ENCODE data around the gene CACNA1C.
"Not testable (repeated sequence)": the region's sequence is repeated elsewhere in the genome, so short reads cannot be mapped to it uniquely, and the experiment has no call there.

CACNA1C gene

GRCh38 chr12:2084553-2085296 is 31.9 kb downstream of the CACNA1C start:
- no peaks in the 10 kb centered on the region for H3K27me3 ChIP-seq (ENCODE audit: control insufficient read depth, insufficient read depth, low read length)
- H3K4me1 ChIP-seq (ENCODE audit: control insufficient read depth, insufficient read depth, low read length), result no peaks in the 10 kb centered on the region
- no peaks in the 10 kb centered on the region for H3K9me3 ChIP-seq (ENCODE audit: control insufficient read depth, low read length)
- no peaks in the 10 kb centered on the region for H3K36me3 ChIP-seq (ENCODE audit: control insufficient read depth, insufficient read depth, low read length)
- H3K4me3 ChIP-seq (ENCODE audit: low read length), result no peak overlapping the region
- H3K9ac ChIP-seq (ENCODE audit: low read length), result no peak overlapping the region

- Histone ChIP-seq H3K9me3 (ENCODE audit: control insufficient read depth, low read length) (no peaks in the 10 kb centered on the region), H3K4me3 (ENCODE audit: low read length) (no peak overlapping the region), H3K36me3 (ENCODE audit: control insufficient read depth, insufficient read depth, low read length) (no peaks in the 10 kb centered on the region), H3K9ac (ENCODE audit: low read length) (no peak overlapping the region), H3K27me3 (ENCODE audit: control insufficient read depth, insufficient read depth, low read length) (no peaks in the 10 kb centered on the region), H3K4me1 (ENCODE audit: control insufficient read depth, insufficient read depth, low read length) (no peaks in the 10 kb centered on the region)
These were observed 39.6 kb downstream of the CACNA1C start for GRCh38 chr12:2092354-2092753.

- no peaks in the 10 kb centered on the region for H3K9me3 ChIP-seq (ENCODE audit: control insufficient read depth, low read length)
- H3K27me3 ChIP-seq (ENCODE audit: control insufficient read depth, insufficient read depth, low read length), result no peaks in the 10 kb centered on the region
- H3K9ac ChIP-seq (ENCODE audit: low read length), result no peak overlapping the region
- H3K4me3 ChIP-seq (ENCODE audit: low read length), result no peak overlapping the region
- no peaks in the 10 kb centered on the region for H3K36me3 ChIP-seq (ENCODE audit: control insufficient read depth, insufficient read depth, low read length)
- no peaks in the 10 kb centered on the region for H3K4me1 ChIP-seq (ENCODE audit: control insufficient read depth, insufficient read depth, low read length)
These were observed 40.1 kb downstream of the CACNA1C start for GRCh38 chr12:2092890-2093289.

GRCh38 chr12:2094597-2094996 is 41.8 kb downstream of the CACNA1C start:
- Histone ChIP-seq H3K9me3 (ENCODE audit: control insufficient read depth, low read length) (no peaks in the 10 kb centered on the region), H3K4me1 (ENCODE audit: control insufficient read depth, insufficient read depth, low read length) (no peaks in the 10 kb centered on the region), H3K36me3 (ENCODE audit: control insufficient read depth, insufficient read depth, low read length) (no peaks in the 10 kb centered on the region)

GRCh38 chr12:2095878-2096277 is 43.1 kb downstream of the CACNA1C start:
- Histone ChIP-seq H3K4me3 (ENCODE audit: low read length) (no peak overlapping the region), H3K9me3 (ENCODE audit: control insufficient read depth, low read length) (no peaks in the 10 kb centered on the region), H3K9ac (ENCODE audit: low read length) (no peak overlapping the region)

More at GRCh38 chr12:2094597-2094996, 41.8 kb downstream of the CACNA1C start:
- H3K4me3 ChIP-seq (ENCODE audit: low read length), result no peak overlapping the region
- H3K9ac ChIP-seq (ENCODE audit: low read length), result no peak overlapping the region
- no peaks in the 10 kb centered on the region for H3K27me3 ChIP-seq (ENCODE audit: control insufficient read depth, insufficient read depth, low read length)

GRCh38 chr12:2097617-2098016 is 44.8 kb downstream of the CACNA1C start:
- Histone ChIP-seq H3K27me3 (ENCODE audit: control insufficient read depth, insufficient read depth, low read length) (no peaks in the 10 kb centered on the region), H3K9me3 (ENCODE audit: control insufficient read depth, low read length) (no peaks in the 10 kb centered on the region), H3K9ac (ENCODE audit: low read length) (no peak overlapping the region), H3K4me3 (ENCODE audit: low read length) (no peak overlapping the region), H3K4me1 (ENCODE audit: control insufficient read depth, insufficient read depth, low read length) (no peaks in the 10 kb centered on the region), H3K36me3 (ENCODE audit: control insufficient read depth, insufficient read depth, low read length) (no peaks in the 10 kb centered on the region)

More at GRCh38 chr12:2095878-2096277, 43.1 kb downstream of the CACNA1C start:
- no peaks in the 10 kb centered on the region for H3K36me3 ChIP-seq (ENCODE audit: control insufficient read depth, insufficient read depth, low read length)
- H3K4me1 ChIP-seq (ENCODE audit: control insufficient read depth, insufficient read depth, low read length), result no peaks in the 10 kb centered on the region
- no peaks in the 10 kb centered on the region for H3K27me3 ChIP-seq (ENCODE audit: control insufficient read depth, insufficient read depth, low read length)

- no peaks in the 10 kb centered on the region for H3K27me3 ChIP-seq (ENCODE audit: control insufficient read depth, insufficient read depth, low read length)
- H3K4me3 ChIP-seq (ENCODE audit: low read length), result no peak overlapping the region
- H3K9me3 ChIP-seq (ENCODE audit: control insufficient read depth, low read length), result no peaks in the 10 kb centered on the region
- no peaks in the 10 kb centered on the region for H3K36me3 ChIP-seq (ENCODE audit: control insufficient read depth, insufficient read depth, low read length)
- no peak overlapping the region for H3K9ac ChIP-seq (ENCODE audit: low read length)
- no peaks in the 10 kb centered on the region for H3K4me1 ChIP-seq (ENCODE audit: control insufficient read depth, insufficient read depth, low read length)
These were observed 46.1 kb downstream of the CACNA1C start for GRCh38 chr12:2098852-2099251.

- H3K36me3 ChIP-seq (ENCODE audit: control insufficient read depth, insufficient read depth, low read length), result no peaks in the 10 kb centered on the region
- no peak overlapping the region for H3K9ac ChIP-seq (ENCODE audit: low read length)
- no peaks in the 10 kb centered on the region for H3K9me3 ChIP-seq (ENCODE audit: control insufficient read depth, low read length)
- no peak overlapping the region for H3K4me3 ChIP-seq (ENCODE audit: low read length)
- H3K4me1 ChIP-seq (ENCODE audit: control insufficient read depth, insufficient read depth, low read length), result no peaks in the 10 kb centered on the region
- no peaks in the 10 kb centered on the region for H3K27me3 ChIP-seq (ENCODE audit: control insufficient read depth, insufficient read depth, low read length)
These were observed 46.8 kb downstream of the CACNA1C start for GRCh38 chr12:2099595-2099994.

- no peak overlapping the region for H3K4me3 ChIP-seq (ENCODE audit: low read length)
- no peaks in the 10 kb centered on the region for H3K9me3 ChIP-seq (ENCODE audit: control insufficient read depth, low read length)
- H3K36me3 ChIP-seq (ENCODE audit: control insufficient read depth, insufficient read depth, low read length), result no peaks in the 10 kb centered on the region
- no peaks in the 10 kb centered on the region for H3K4me1 ChIP-seq (ENCODE audit: control insufficient read depth, insufficient read depth, low read length)
- H3K27me3 ChIP-seq (ENCODE audit: control insufficient read depth, insufficient read depth, low read length), result no peaks in the 10 kb centered on the region
- no peak overlapping the region for H3K9ac ChIP-seq (ENCODE audit: low read length)
These were observed 48.6 kb downstream of the CACNA1C start for GRCh38 chr12:2101359-2101758.

GRCh38 chr12:2101771-2102170 is 49.0 kb downstream of the CACNA1C start:
- no peaks in the 10 kb centered on the region for H3K9me3 ChIP-seq (ENCODE audit: control insufficient read depth, low read length)
- H3K4me3 ChIP-seq (ENCODE audit: low read length), result no peak overlapping the region
- no peak overlapping the region for H3K9ac ChIP-seq (ENCODE audit: low read length)
- no peaks in the 10 kb centered on the region for H3K27me3 ChIP-seq (ENCODE audit: control insufficient read depth, insufficient read depth, low read length)
- no peaks in the 10 kb centered on the region for H3K36me3 ChIP-seq (ENCODE audit: control insufficient read depth, insufficient read depth, low read length)
- H3K4me1 ChIP-seq (ENCODE audit: control insufficient read depth, insufficient read depth, low read length), result no peaks in the 10 kb centered on the region

- not testable (repeated sequence) for H3K27me3 ChIP-seq (ENCODE audit: control insufficient read depth, insufficient read depth, low read length); H3K9ac ChIP-seq (ENCODE audit: low read length); H3K4me1 ChIP-seq (ENCODE audit: control insufficient read depth, insufficient read depth, low read length); H3K36me3 ChIP-seq (ENCODE audit: control insufficient read depth, insufficient read depth, low read length); H3K9me3 ChIP-seq (ENCODE audit: control insufficient read depth, low read length); H3K4me3 ChIP-seq (ENCODE audit: low read length)
These were observed 49.9 kb downstream of the CACNA1C start for GRCh38 chr12:2102736-2103135.

GRCh38 chr12:2105387-2105786 is 52.6 kb downstream of the CACNA1C start:
- not testable (repeated sequence) for H3K4me1 ChIP-seq (ENCODE audit: control insufficient read depth, insufficient read depth, low read length); H3K4me3 ChIP-seq (ENCODE audit: low read length); H3K9me3 ChIP-seq (ENCODE audit: control insufficient read depth, low read length); H3K27me3 ChIP-seq (ENCODE audit: control insufficient read depth, insufficient read depth, low read length); H3K9ac ChIP-seq (ENCODE audit: low read length); H3K36me3 ChIP-seq (ENCODE audit: control insufficient read depth, insufficient read depth, low read length)

- H3K9me3 ChIP-seq (ENCODE audit: control insufficient read depth, low read length), result no peaks in the 10 kb centered on the region
- H3K36me3 ChIP-seq (ENCODE audit: control insufficient read depth, insufficient read depth, low read length), result no peaks in the 10 kb centered on the region
- H3K27me3 ChIP-seq (ENCODE audit: control insufficient read depth, insufficient read depth, low read length), result no peaks in the 10 kb centered on the region
- no peak overlapping the region for H3K4me3 ChIP-seq (ENCODE audit: low read length)
- no peak overlapping the region for H3K9ac ChIP-seq (ENCODE audit: low read length)
- H3K4me1 ChIP-seq (ENCODE audit: control insufficient read depth, insufficient read depth, low read length), result peaks cover 6% of the 10 kb centered on the region
These were observed 55.4 kb downstream of the CACNA1C start for GRCh38 chr12:2108166-2108565.

Data from mucosa of stomach (tissue), 1 donor.